ENCODE measurements around the gene LMNTD2. TPM values are rescaled to one million over a fixed set of nuclear protein-coding genes. Genes with fewer than 3 reads are reported as not detected.

The LMNTD2 gene
- polyA plus RNA-seq, 1 donor from 2014 or later: 0.61 TPM

DNA sequence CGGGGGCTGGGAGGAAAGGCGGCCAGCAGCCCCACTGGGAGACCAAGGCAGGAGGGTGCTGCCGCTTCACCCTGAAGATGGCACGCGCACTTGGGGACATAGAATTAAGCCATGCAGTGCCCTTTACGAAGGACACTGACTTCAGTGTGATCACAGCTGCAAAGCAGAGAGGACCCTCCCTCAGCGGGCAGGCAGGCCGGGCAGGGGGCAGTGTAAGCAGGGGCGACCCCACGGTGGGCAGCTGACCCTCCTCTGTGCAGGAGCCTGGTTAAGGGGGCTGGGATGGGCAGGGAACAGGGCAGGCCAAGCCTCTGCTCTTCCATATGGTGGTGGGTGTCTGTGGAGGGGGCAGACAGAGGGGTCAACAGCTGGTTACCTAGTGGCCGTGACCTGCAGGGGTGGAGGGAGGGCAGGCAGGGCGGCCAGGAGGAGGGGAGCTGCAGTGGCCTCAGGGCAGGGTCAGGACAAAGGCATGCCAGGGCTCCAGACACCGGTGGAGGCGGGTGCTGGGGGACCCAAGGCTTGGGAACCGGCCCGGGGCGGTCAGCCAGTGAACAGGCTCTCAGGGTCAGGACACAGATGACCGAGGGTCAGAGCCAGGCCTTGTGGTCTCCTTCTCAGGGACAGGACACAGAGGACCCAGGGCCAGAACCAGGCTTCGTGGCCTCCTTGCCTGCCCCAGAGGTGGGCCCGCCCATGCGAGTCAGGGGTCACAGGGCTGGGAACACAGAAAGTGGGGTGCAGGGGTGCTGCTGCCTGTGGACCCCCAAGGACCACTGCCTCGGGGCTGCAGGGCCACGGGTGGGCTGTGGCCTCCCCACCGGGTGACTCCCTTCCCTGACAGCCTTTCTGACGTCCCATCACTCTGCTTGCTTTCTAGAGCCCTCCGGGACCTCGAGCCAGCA is 7.2 kb downstream of the LMNTD2 start:
- Histone ChIP-seq H3K4me3 (ENCODE audit: low read length) (no peak overlapping the region), H3K9me3 (ENCODE audit: low read length) (no peaks in the 10 kb centered on the region), H3K9me2 (ENCODE audit: insufficient read depth, low read length) (no peaks in the 10 kb centered on the region), H3F3A (ENCODE audit: insufficient read depth, low read length, poor library complexity, severe bottlenecking) (no peaks in the 10 kb centered on the region), H3K27me3 (ENCODE audit: insufficient read depth, low read depth, low read length) (peaks cover 40% of the 10 kb centered on the region), H3K27ac (ENCODE audit: low read length) (no peak overlapping the region), H3K9ac (ENCODE audit: low read length) (no peak overlapping the region), H3K4me2 (ENCODE audit: low read length) (no peak overlapping the region), H2AFZ (ENCODE audit: low read depth, low read length) (no peak overlapping the region), H3K36me3 (ENCODE audit: insufficient read depth, low read length) (no peaks in the 10 kb centered on the region), H3K79me2 (replicated peaks; ENCODE audit: insufficient read depth, low read length) (no peaks in the 10 kb centered on the region), H4K20me1 (ENCODE audit: insufficient read depth) (no peaks in the 10 kb centered on the region)
- no peak for TF ChIP-seq SMC3 (conservative IDR thresholded peaks at IDR 0.05; ENCODE audit: poor library complexity)
- TF ChIP-seq TAF1 (IDR thresholded peaks at IDR 0.05; ENCODE audit: low read depth): no peak
- TF ChIP-seq RAD21 (conservative IDR thresholded peaks at IDR 0.05): no peak
- no peak for TF ChIP-seq EZH2 (IDR thresholded peaks at IDR 0.05; ENCODE audit: borderline replicate concordance, insufficient read depth, low read length, poor library complexity, severe bottlenecking)
- no peak for TF ChIP-seq MXI1 (conservative IDR thresholded peaks at IDR 0.05; ENCODE audit: poor library complexity, severe bottlenecking)
- TF ChIP-seq EP300 (conservative IDR thresholded peaks at IDR 0.05; ENCODE audit: poor library complexity, severe bottlenecking): no peak
- TF ChIP-seq, protein P1, sequence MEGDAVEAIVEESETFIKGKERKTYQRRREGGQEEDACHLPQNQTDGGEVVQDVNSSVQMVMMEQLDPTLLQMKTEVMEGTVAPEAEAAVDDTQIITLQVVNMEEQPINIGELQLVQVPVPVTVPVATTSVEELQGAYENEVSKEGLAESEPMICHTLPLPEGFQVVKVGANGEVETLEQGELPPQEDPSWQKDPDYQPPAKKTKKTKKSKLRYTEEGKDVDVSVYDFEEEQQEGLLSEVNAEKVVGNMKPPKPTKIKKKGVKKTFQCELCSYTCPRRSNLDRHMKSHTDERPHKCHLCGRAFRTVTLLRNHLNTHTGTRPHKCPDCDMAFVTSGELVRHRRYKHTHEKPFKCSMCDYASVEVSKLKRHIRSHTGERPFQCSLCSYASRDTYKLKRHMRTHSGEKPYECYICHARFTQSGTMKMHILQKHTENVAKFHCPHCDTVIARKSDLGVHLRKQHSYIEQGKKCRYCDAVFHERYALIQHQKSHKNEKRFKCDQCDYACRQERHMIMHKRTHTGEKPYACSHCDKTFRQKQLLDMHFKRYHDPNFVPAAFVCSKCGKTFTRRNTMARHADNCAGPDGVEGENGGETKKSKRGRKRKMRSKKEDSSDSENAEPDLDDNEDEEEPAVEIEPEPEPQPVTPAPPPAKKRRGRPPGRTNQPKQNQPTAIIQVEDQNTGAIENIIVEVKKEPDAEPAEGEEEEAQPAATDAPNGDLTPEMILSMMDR (IDR thresholded peaks at IDR 0.05; ENCODE audit: poor library complexity, severe bottlenecking): no peak
- TF ChIP-seq POLR2AphosphoS5 (IDR thresholded peaks at IDR 0.05): no peak
- TF ChIP-seq, protein P2, sequence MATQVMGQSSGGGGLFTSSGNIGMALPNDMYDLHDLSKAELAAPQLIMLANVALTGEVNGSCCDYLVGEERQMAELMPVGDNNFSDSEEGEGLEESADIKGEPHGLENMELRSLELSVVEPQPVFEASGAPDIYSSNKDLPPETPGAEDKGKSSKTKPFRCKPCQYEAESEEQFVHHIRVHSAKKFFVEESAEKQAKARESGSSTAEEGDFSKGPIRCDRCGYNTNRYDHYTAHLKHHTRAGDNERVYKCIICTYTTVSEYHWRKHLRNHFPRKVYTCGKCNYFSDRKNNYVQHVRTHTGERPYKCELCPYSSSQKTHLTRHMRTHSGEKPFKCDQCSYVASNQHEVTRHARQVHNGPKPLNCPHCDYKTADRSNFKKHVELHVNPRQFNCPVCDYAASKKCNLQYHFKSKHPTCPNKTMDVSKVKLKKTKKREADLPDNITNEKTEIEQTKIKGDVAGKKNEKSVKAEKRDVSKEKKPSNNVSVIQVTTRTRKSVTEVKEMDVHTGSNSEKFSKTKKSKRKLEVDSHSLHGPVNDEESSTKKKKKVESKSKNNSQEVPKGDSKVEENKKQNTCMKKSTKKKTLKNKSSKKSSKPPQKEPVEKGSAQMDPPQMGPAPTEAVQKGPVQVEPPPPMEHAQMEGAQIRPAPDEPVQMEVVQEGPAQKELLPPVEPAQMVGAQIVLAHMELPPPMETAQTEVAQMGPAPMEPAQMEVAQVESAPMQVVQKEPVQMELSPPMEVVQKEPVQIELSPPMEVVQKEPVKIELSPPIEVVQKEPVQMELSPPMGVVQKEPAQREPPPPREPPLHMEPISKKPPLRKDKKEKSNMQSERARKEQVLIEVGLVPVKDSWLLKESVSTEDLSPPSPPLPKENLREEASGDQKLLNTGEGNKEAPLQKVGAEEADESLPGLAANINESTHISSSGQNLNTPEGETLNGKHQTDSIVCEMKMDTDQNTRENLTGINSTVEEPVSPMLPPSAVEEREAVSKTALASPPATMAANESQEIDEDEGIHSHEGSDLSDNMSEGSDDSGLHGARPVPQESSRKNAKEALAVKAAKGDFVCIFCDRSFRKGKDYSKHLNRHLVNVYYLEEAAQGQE (IDR thresholded peaks at IDR 0.05; ENCODE audit: borderline replicate concordance): no peak

DNA sequence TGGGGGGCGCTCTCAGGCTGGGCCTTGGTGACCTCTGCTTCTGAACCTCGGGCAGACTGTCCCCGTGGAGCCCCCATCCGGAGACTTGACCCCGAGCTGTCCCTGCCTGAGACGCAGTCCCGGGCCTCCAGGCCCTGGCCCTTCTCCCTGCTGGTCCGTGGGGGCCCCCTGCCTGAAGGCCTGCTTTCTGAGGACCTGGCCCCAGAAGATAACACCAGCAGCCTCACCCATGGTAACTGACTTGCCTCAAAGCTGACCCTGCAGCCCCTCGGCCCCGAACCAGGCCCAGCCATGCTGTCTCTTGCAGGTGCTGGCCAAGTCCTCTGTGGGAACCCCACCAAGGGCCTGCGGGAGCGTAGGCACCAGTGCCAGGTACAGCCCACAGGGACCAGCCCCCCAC is 8.9 kb downstream of the LMNTD2 start:
- no peaks in the 10 kb centered on the region for H3F3A ChIP-seq (ENCODE audit: insufficient read depth, low read length, poor library complexity, severe bottlenecking)
- H3K4me3 ChIP-seq (ENCODE audit: low read length): no peak overlapping the region
- no peaks in the 10 kb centered on the region for H4K20me1 ChIP-seq (ENCODE audit: insufficient read depth)
- no peak overlapping the region for H2AFZ ChIP-seq (ENCODE audit: low read depth, low read length)
- no peak overlapping the region for H3K27ac ChIP-seq (ENCODE audit: low read length)
- no peaks in the 10 kb centered on the region for H3K36me3 ChIP-seq (ENCODE audit: insufficient read depth, low read length)
- H3K9ac ChIP-seq (ENCODE audit: low read length): no peak overlapping the region
- no peak overlapping the region for H3K4me2 ChIP-seq (ENCODE audit: low read length)
- no peaks in the 10 kb centered on the region for H3K79me2 ChIP-seq (replicated peaks; ENCODE audit: insufficient read depth, low read length)
- TF ChIP-seq EP300 (conservative IDR thresholded peaks at IDR 0.05; ENCODE audit: poor library complexity, severe bottlenecking) (no peak), POLR2AphosphoS5 (IDR thresholded peaks at IDR 0.05) (no peak), TAF1 (IDR thresholded peaks at IDR 0.05; ENCODE audit: low read depth) (no peak), MXI1 (conservative IDR thresholded peaks at IDR 0.05; ENCODE audit: poor library complexity, severe bottlenecking) (no peak), RAD21 (conservative IDR thresholded peaks at IDR 0.05) (no peak), SMC3 (conservative IDR thresholded peaks at IDR 0.05; ENCODE audit: poor library complexity) (no peak), EZH2 (IDR thresholded peaks at IDR 0.05; ENCODE audit: borderline replicate concordance, insufficient read depth, low read length, poor library complexity, severe bottlenecking) (no peak)
- TF ChIP-seq, protein P1 (IDR thresholded peaks at IDR 0.05; ENCODE audit: poor library complexity, severe bottlenecking): no peak
- TF ChIP-seq, protein P2 (IDR thresholded peaks at IDR 0.05; ENCODE audit: borderline replicate concordance): no peak
- H3K9me2 ChIP-seq (ENCODE audit: insufficient read depth, low read length): no peaks in the 10 kb centered on the region
- H3K9me3 ChIP-seq (ENCODE audit: low read length): no peaks in the 10 kb centered on the region
- H3K27me3 ChIP-seq (ENCODE audit: insufficient read depth, low read depth, low read length): peaks cover 22% of the 10 kb centered on the region
